DOHH2 (cell line): ENCODE results near the gene PPFIA4.

Experiments
- EZH2phosphoT487 ChIP-seq: fragments of 200-600 bp; sonication (generic); IDR thresholded peaks from 2 replicates; pipeline ENCODE4 v1.6.1; 2017; ENCODE audit warnings: borderline replicate concordance, mild to moderate bottlenecking, antibody characterized with exemption, low read length, moderate library complexity, mixed read lengths
- TF ChIP-seq, protein P1 (sequence below): fragments of 200-600 bp; sonication (generic); IDR thresholded peaks from one replicate; pipeline ENCODE4 v1.5.1; 2014; ENCODE audit warnings: antibody characterized with exemption, mild to moderate bottlenecking, low read depth, low read length; ENCODE audit not compliant: poor library complexity, severe bottlenecking

DNA sequence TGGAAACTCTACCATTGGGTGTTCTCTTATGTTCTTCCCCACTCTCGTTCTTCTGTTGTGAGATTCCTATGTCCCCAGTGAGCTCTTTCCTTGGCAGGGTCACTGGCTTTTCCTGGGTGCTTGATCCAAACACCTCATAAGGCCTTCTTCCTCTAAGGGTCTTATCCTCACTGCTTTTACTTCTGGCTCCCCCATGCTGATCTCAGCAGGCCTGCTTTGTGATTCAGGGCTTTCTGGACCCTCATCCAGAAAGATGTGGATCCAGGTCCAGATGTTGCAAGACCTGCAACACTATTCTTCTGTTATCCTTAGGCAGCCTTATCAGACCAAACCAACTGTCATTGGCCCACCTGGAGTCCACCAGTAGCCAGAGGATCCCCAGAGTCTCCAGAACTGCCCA lies 70.7 kb downstream of the PPFIA4 start:
- TF ChIP-seq, protein P1, sequence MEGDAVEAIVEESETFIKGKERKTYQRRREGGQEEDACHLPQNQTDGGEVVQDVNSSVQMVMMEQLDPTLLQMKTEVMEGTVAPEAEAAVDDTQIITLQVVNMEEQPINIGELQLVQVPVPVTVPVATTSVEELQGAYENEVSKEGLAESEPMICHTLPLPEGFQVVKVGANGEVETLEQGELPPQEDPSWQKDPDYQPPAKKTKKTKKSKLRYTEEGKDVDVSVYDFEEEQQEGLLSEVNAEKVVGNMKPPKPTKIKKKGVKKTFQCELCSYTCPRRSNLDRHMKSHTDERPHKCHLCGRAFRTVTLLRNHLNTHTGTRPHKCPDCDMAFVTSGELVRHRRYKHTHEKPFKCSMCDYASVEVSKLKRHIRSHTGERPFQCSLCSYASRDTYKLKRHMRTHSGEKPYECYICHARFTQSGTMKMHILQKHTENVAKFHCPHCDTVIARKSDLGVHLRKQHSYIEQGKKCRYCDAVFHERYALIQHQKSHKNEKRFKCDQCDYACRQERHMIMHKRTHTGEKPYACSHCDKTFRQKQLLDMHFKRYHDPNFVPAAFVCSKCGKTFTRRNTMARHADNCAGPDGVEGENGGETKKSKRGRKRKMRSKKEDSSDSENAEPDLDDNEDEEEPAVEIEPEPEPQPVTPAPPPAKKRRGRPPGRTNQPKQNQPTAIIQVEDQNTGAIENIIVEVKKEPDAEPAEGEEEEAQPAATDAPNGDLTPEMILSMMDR, result no peak
- TF ChIP-seq EZH2phosphoT487, result no peak
